Measurements from ENCODE around the gene NEAT1.

Gene NEAT1

GRCh38 chr11:65479184-65480145 is 56.9 kb downstream of the NEAT1 start:
- Histone ChIP-seq H3K9ac (no peak overlapping the region), H3K4me1 (ENCODE audit: low read depth, poor library complexity, severe bottlenecking) (peaks cover 55% of the 10 kb centered on the region), H3K79me2 (ENCODE audit: insufficient read depth, low read depth) (peaks cover 24% of the 10 kb centered on the region), H3K4me3 (IDR thresholded peaks at IDR 0.05; ENCODE audit: insufficient read depth, low read depth, low read length) (no peak overlapping the region), H2AFZ (ENCODE audit: low read depth) (peak overlapping the region; percentile 24; the same call in 1 of the 2 replicates), H4K20me1 (ENCODE audit: insufficient read depth) (no peaks in the 10 kb centered on the region), H3K36me3 (ENCODE audit: insufficient read depth) (no peaks in the 10 kb centered on the region), H3K27me3 (ENCODE audit: insufficient read depth, low read depth) (no peaks in the 10 kb centered on the region), H3K4me2 (peak overlapping the region; percentile 10; the same call in 1 of the 2 replicates), H3K27ac (no peak overlapping the region; the same call in 1 of the 2 replicates)
- TF ChIP-seq CTCF (conservative IDR thresholded peaks at IDR 0.05; ENCODE audit: low read depth, low read length) = no peak; the same call in 1 of the 2 replicates

- Histone ChIP-seq H2AFZ (ENCODE audit: low read depth) (no peak overlapping the region), H3K4me3 (IDR thresholded peaks at IDR 0.05; ENCODE audit: insufficient read depth, low read depth, low read length) (no peak overlapping the region), H4K20me1 (ENCODE audit: insufficient read depth) (no peaks in the 10 kb centered on the region), H3K4me1 (ENCODE audit: low read depth, poor library complexity, severe bottlenecking) (peaks cover 44% of the 10 kb centered on the region), H3K27ac (no peak overlapping the region; the same call in 1 of the 2 replicates), H3K36me3 (ENCODE audit: insufficient read depth) (no peaks in the 10 kb centered on the region), H3K27me3 (ENCODE audit: insufficient read depth, low read depth) (no peaks in the 10 kb centered on the region), H3K4me2 (no peak overlapping the region), H3K79me2 (ENCODE audit: insufficient read depth, low read depth) (peaks cover 4% of the 10 kb centered on the region; the same call in 1 of the 2 replicates), H3K9ac (no peak overlapping the region)
- TF ChIP-seq CTCF (conservative IDR thresholded peaks at IDR 0.05; ENCODE audit: low read depth, low read length) = no peak
These were observed 59.8 kb downstream of the NEAT1 start for GRCh38 chr11:65482306-65482850.

- no peak overlapping the region for H3K27ac ChIP-seq
- H3K4me3 ChIP-seq (IDR thresholded peaks at IDR 0.05; ENCODE audit: insufficient read depth, low read depth, low read length) = no peak overlapping the region
These were observed 63.3 kb downstream of the NEAT1 start for GRCh38 chr11:65485920-65486219.

More at GRCh38 chr11:65485920-65486219, 63.3 kb downstream of the NEAT1 start:
- Histone ChIP-seq H3K27me3 (ENCODE audit: insufficient read depth, low read depth) (no peaks in the 10 kb centered on the region), H3K36me3 (ENCODE audit: insufficient read depth) (no peaks in the 10 kb centered on the region), H4K20me1 (ENCODE audit: insufficient read depth) (no peaks in the 10 kb centered on the region), H3K4me2 (no peak overlapping the region), H3K4me1 (ENCODE audit: low read depth, poor library complexity, severe bottlenecking) (peaks cover 37% of the 10 kb centered on the region), H3K9ac (no peak overlapping the region), H3K79me2 (ENCODE audit: insufficient read depth, low read depth) (no peaks in the 10 kb centered on the region), H2AFZ (ENCODE audit: low read depth) (no peak overlapping the region)
- no peak for TF ChIP-seq CTCF (conservative IDR thresholded peaks at IDR 0.05; ENCODE audit: low read depth, low read length)
